ENCODE results near the gene ZNF384. TPM values are rescaled to one million over a fixed set of nuclear protein-coding genes. Genes with fewer than 3 reads are reported as not detected.

The ZNF384 gene
- total and polyA plus RNA-seq, 2 of the 8 experiments (the other 6 are each of a cell fraction or from before 2014, with no cell fraction given) = 59.0 to 59.6 TPM

- H3K27me3 ChIP-seq (replicated peaks in 1 of 4; ENCODE audit: control insufficient read depth in 3 of 4, extremely low read depth in 1 of 4, insufficient read depth in 3 of 4, low read length in 3 of 4) = peaks cover 0 to 16% (median 14%) of the 10 kb centered on the region in 4 experiments; a peak in 6 of 7 replicates
- ChIA-PET POLR2A (ENCODE audit: partially characterized antibody) (interaction anchor here (0.6 to 3.1 kb wide), 8 partner anchors 9 to 164 kb away, joined by 3 to 32 read pairs (median 4); partner anchors contain the start of genes CDCA3, COPS7A, GAPDH and USP5), CTCF (ENCODE audit: partially characterized antibody) (interaction anchor here (0.6 to 4.5 kb wide), 28 partner anchors 8 to 190 kb away, joined by 3 to 39 read pairs (median 4); partner anchors contain the start of genes ACRBP, COPS7A and ZNF384)
- no peak overlapping the region for H3K56ac ChIP-seq (replicated peaks; ENCODE audit: insufficient read length, low read depth, low read length)
- H2BK20ac ChIP-seq (ENCODE audit: low read length) = no peak overlapping the region
- no peak overlapping the region for H3K18ac ChIP-seq (ENCODE audit: extremely low read depth, low read length)
- H3K4me1 ChIP-seq (replicated peaks in 1 of 4; ENCODE audit: control insufficient read depth in 3 of 4, insufficient read depth in 4 of 4, low read length in 3 of 4) = peaks cover 0 to 7% (median 4%) of the 10 kb centered on the region in 4 experiments; a peak in 3 of 7 replicates
- no peak overlapping the region for H4K5ac ChIP-seq (ENCODE audit: insufficient read length, low read depth, low read length)
- H2BK5ac ChIP-seq (ENCODE audit: low read depth, low read length) = no peak overlapping the region
- no peak overlapping the region for H3K4ac ChIP-seq (replicated peaks; ENCODE audit: insufficient read length, low read depth, low read length)
- no peaks in the 10 kb centered on the region; the same call in 1 of the 2 replicates for H3K79me1 ChIP-seq (ENCODE audit: low read depth, low read length)
- no peak overlapping the region for H2AK5ac ChIP-seq (ENCODE audit: low read depth, low read length)
- H3K27ac ChIP-seq (ENCODE audit: low read depth, low read length) = no peak overlapping the region
- H3K9me3 ChIP-seq (ENCODE audit: insufficient read depth in 2 of 2, low read depth in 1 of 2, low read length in 1 of 2) = no peaks in the 10 kb centered on the region
- no peak overlapping the region for H3K4me2 ChIP-seq (ENCODE audit: insufficient read depth in 1 of 2, low read depth in 2 of 2, low read length in 2 of 2)
- no peak overlapping the region for H4K91ac ChIP-seq (replicated peaks; ENCODE audit: insufficient read length, low read length)
- no peak overlapping the region for H2BK12ac ChIP-seq (ENCODE audit: low read depth, low read length)
- H3K23me2 ChIP-seq (ENCODE audit: low read depth, low read length) = peaks cover 16% of the 10 kb centered on the region
- H3K79me2 ChIP-seq (ENCODE audit: control insufficient read depth in 1 of 2, insufficient read depth in 2 of 2, low read length in 2 of 2) = no peaks in the 10 kb centered on the region
- H4K20me1 ChIP-seq (replicated peaks in 1 of 2; ENCODE audit: control insufficient read depth in 1 of 2, insufficient read depth in 2 of 2, low read length in 2 of 2) = no peaks in the 10 kb centered on the region
- H3K23ac ChIP-seq (ENCODE audit: insufficient read length) = no peak overlapping the region
- H2BK120ac ChIP-seq (replicated peaks; ENCODE audit: low read depth, low read length) = no peak overlapping the region
- FAIRE-seq (no peak), DNase-seq (ENCODE audit: low read depth in 1 of 2, low spot score in 2 of 2) (peak in 1 of 2 experiments; percentile 60)
- peak overlapping the region in 1 of 4 experiments; percentile 7; a peak in 2 of 8 replicates for H3K4me3 ChIP-seq (ENCODE audit: extremely low read depth in 1 of 4, insufficient read depth in 2 of 4, low read depth in 3 of 4, low read length in 4 of 4)
- H2AFZ ChIP-seq (ENCODE audit: low read length) = no peak overlapping the region
- no peak overlapping the region for H3K9ac ChIP-seq (replicated peaks in 1 of 4; ENCODE audit: extremely low read depth in 1 of 4, low read depth in 3 of 4, low read length in 3 of 4)
- H3K36me3 ChIP-seq (ENCODE audit: control insufficient read depth in 2 of 4, insufficient read depth in 4 of 4, low read length in 3 of 4) = peaks cover 0 to 3% (median 1%) of the 10 kb centered on the region in 4 experiments; a peak in 1 of 8 replicates
- no peak overlapping the region for H4K8ac ChIP-seq (ENCODE audit: extremely low read depth, insufficient read depth, low read length)
- no peak overlapping the region for H2BK15ac ChIP-seq (ENCODE audit: low read length)
- H3K14ac ChIP-seq (ENCODE audit: insufficient read length) = no peak overlapping the region
- WGBS, 2 experiments (ENCODE audit: extremely low coverage in 1 of 2, insufficient coverage in 1 of 2, insufficient read length in 1 of 2, insufficient replicate concordance in 2 of 2, low coverage in 1 of 2, low lambda C conversion rate in 2 of 2, missing lambda C conversion rate in 1 of 2) = 87% methylated on average over 13 of the region's 17 CpGs; no CpG with 5 or more reads in 1 of the 2 experiments
- TF ChIP-seq TBP (IDR thresholded peaks at IDR 0.05; ENCODE audit: low read depth, low read length) (no peak), FOSL1 (IDR thresholded peaks at IDR 0.05; ENCODE audit: insufficient read depth, low read depth, low read length) (no peak), CREB1 (IDR thresholded peaks at IDR 0.05) (no peak), CBX8 (IDR thresholded peaks at IDR 0.05; ENCODE audit: borderline replicate concordance, low read depth, low read length) (no peak), GABPA (IDR thresholded peaks at IDR 0.05; ENCODE audit: borderline replicate concordance, insufficient read depth, low read length) (no peak), POLR2AphosphoS5 (IDR thresholded peaks at IDR 0.05; ENCODE audit: low read depth, low read length) (no peak), RXRA (IDR thresholded peaks at IDR 0.05; ENCODE audit: insufficient read depth, low read depth, low read length) (no peak), TAF7 (optimal IDR thresholded peaks at IDR 0.05; ENCODE audit: borderline replicate concordance, low read depth, low read length) (no peak), BCL11A (IDR thresholded peaks at IDR 0.05; ENCODE audit: low read depth in 2 of 2, low read length in 2 of 2) (no peak), SUZ12 (IDR thresholded peaks at IDR 0.05; ENCODE audit: low read length) (no peak)
Measured at GRCh38 chr12:6697584-6698351, 8.6 kb upstream of the ZNF384 start.

All from H1 (cell line).